Transverse colon (tissue), 3 donors: ENCODE measurements around the gene STOX2.

Experiments used
- CTCF ChIP-seq, 5 experiments: fragments of 200-600 bp in 3 of 5; fragments of 450-650 bp in 2 of 5; sonication (generic) in 3 of 5; IDR thresholded peaks; 1 replicate in 2 of 5; 2 replicates in 3 of 5; pipeline ENCODE4 v1.5.1; 2016 to 2017; ENCODE audit warnings: antibody characterized with exemption in 5 of 5, inconsistent platforms in 3 of 5, mild to moderate bottlenecking in 2 of 5, moderate library complexity in 1 of 5
- POLR2A ChIP-seq: fragments of 450-650 bp; IDR thresholded peaks from one replicate; pipeline ENCODE4 v1.6.1; 2016; ENCODE audit warnings: antibody characterized with exemption, mild to moderate bottlenecking, moderate library complexity

GRCh38 chr4:183876268-183876934 is 28.7 kb upstream of the STOX2 start:
- TF ChIP-seq CTCF (IDR thresholded peaks at IDR 0.05) (no peak), POLR2A (no peak)
